SK-N-SH (cell line): Measurements from ENCODE around the gene CYB561. TPM values are rescaled to one million over a fixed set of nuclear protein-coding genes. Genes with fewer than 3 reads are reported as not detected.

ENCODE experiments used
- CTCF ChIA-PET: fragments of 300-600, 350-600 bp; formaldehyde crosslinking; extraction: SDS; loops from one replicate; lab custom pipeline; 2021; lab: Yijun Ruan, JAX
- POLR2A ChIA-PET: fragments of 350-600 bp; sonication (Branson Sonifier 250); formaldehyde crosslinking; extraction: SDS; loops from one replicate; lab custom pipeline; 2020; ENCODE audit warnings: antibody characterized with exemption, inconsistent platforms; lab: Yijun Ruan, JAX
- DNase-seq: peaks from one replicate; pipeline ENCODE4 v3.0.0; 2012
- H2AFZ ChIP-seq: fragments of 200-600 bp; sonication (generic); 2 replicates; pipeline ENCODE4 v1.8.1; 2016; ENCODE audit warnings: antibody characterized with exemption, mild to moderate bottlenecking, low read depth
- H3F3A ChIP-seq: fragments of 200-600 bp; sonication (generic); replicated peaks from 2 replicates; pipeline ENCODE3; 2016; ENCODE audit warnings: antibody characterized with exemption, mild to moderate bottlenecking; ENCODE audit not compliant: insufficient read depth
- H3K27ac ChIP-seq, 2 experiments: fragments of 200-500 bp in 1 of 2; fragments of 200-600 bp in 1 of 2; sonication (Bioruptor generic) in 1 of 2; sonication (generic), shearing (Covaris generic) in 1 of 2; 2 replicates each; pipeline versions ENCODE4 v1.5.1 to v1.6.1; 2014 to 2016; ENCODE audit warnings: low read depth in 2 of 2, inconsistent platforms in 1 of 2, low read length in 1 of 2, mild to moderate bottlenecking in 1 of 2, mixed read lengths in 1 of 2
- H3K27me3 ChIP-seq: fragments of 200-600 bp; sonication (generic), shearing (Covaris generic); 2 replicates; pipeline ENCODE4 v1.6.1; 2016; ENCODE audit warnings: mixed run types; ENCODE audit not compliant: insufficient read depth
- H3K36me3 ChIP-seq, 2 experiments: fragments of 200-500 bp in 1 of 2; fragments of 200-600 bp in 1 of 2; sonication (Bioruptor generic) in 1 of 2; sonication (generic) in 1 of 2; replicated peaks in 1 of 2; 2 replicates each; pipeline versions ENCODE3 to v1.5.1; 2014 to 2016; ENCODE audit warnings: low read length in 1 of 2, mild to moderate bottlenecking in 1 of 2; ENCODE audit not compliant: insufficient read depth in 2 of 2, control insufficient read depth in 1 of 2
- H3K4me1 ChIP-seq, 2 experiments: fragments of 200-500 bp in 1 of 2; fragments of 200-600 bp in 1 of 2; sonication (Bioruptor generic) in 1 of 2; sonication (generic), shearing (Covaris generic) in 1 of 2; 2 replicates each; pipeline versions ENCODE4 v1.5.1 to v1.6.1; 2014 to 2016; ENCODE audit warnings: low read depth in 1 of 2, low read length in 1 of 2, mixed run types in 1 of 2; ENCODE audit not compliant: insufficient read depth in 2 of 2, control insufficient read depth in 1 of 2
- H3K4me2 ChIP-seq: fragments of 200-600 bp; sonication (generic), shearing (Covaris generic); 2 replicates; pipeline ENCODE4 v1.6.1; 2017; ENCODE audit warnings: mixed run types
- H3K4me3 ChIP-seq, 2 experiments: fragments of 200-500 bp in 1 of 2; fragments of 200-600 bp in 1 of 2; sonication (Bioruptor generic) in 1 of 2; sonication (generic), shearing (Covaris generic) in 1 of 2; 2 replicates each; pipeline versions ENCODE4 v1.5.1 to v1.8.1; 2014 to 2016; ENCODE audit warnings: low read depth in 2 of 2, inconsistent platforms in 1 of 2, low read length in 1 of 2, mild to moderate bottlenecking in 1 of 2, mixed read lengths in 1 of 2, moderate library complexity in 1 of 2
- H3K79me2 ChIP-seq: fragments of 200-600 bp; sonication (generic); 2 replicates; pipeline ENCODE4 v1.8.1; 2017; ENCODE audit warnings: mild to moderate bottlenecking; ENCODE audit not compliant: insufficient read depth
- H3K9ac ChIP-seq: fragments of 200-600 bp; sonication (generic); 2 replicates; pipeline ENCODE4 v1.6.1; 2017; ENCODE audit warnings: mixed run types
- H3K9me2 ChIP-seq: fragments of 200-600 bp; sonication (generic); 2 replicates; pipeline ENCODE4 v1.6.1; 2017; ENCODE audit warnings: mixed run types
- H3K9me3 ChIP-seq: fragments of 200-600 bp; sonication (generic); 2 replicates; pipeline ENCODE4 v1.6.1; 2017; ENCODE audit warnings: mixed run types, mild to moderate bottlenecking, moderate library complexity
- H4K20me1 ChIP-seq: fragments of 200-600 bp; sonication (generic); 2 replicates; pipeline ENCODE4 v1.6.1; 2017; ENCODE audit warnings: mild to moderate bottlenecking, mixed run types; ENCODE audit not compliant: insufficient read depth
- ELF1 ChIP-seq: IDR thresholded peaks from 2 replicates; pipeline ENCODE4 v1.4.0; 2012
- EP300 ChIP-seq, 2 experiments: IDR thresholded peaks; 2 replicates each; pipeline versions ENCODE4 v1.4.0 to v1.6.1; 2012; ENCODE audit warnings: borderline replicate concordance in 1 of 2, low read depth in 1 of 2, low read length in 1 of 2
- PBX3 ChIP-seq: IDR thresholded peaks from 2 replicates; pipeline ENCODE4; 2012
- REST ChIP-seq: IDR thresholded peaks from 2 replicates; pipeline ENCODE4 v1.6.1; 2012; ENCODE audit warnings: mild to moderate bottlenecking, low read depth, low read length, moderate library complexity
- SIN3A ChIP-seq: IDR thresholded peaks from 2 replicates; pipeline ENCODE4 v1.6.1; 2012; ENCODE audit warnings: low read depth, mild to moderate bottlenecking, low read length, moderate library complexity, borderline replicate concordance
- WGBS: methylation state at CpG from one replicate; pipeline ENCODE4 v1.1.6; 2017; ENCODE audit warnings: low lambda C conversion rate; 5-methylcytosine and 5-hydroxymethylcytosine counted together
- polyA plus RNA-seq, 3 experiments: library from polyadenylated mRNA; depleted of rRNA; stranded (reverse); fragments of >200 nt; gene quantifications; 2 replicates each; pipeline ENCODE4 v1.2.3, GENCODE V29; 2012
- TF ChIP-seq, protein P1 (sequence below): fragments of 200-600 bp; sonication (generic); IDR thresholded peaks from 2 replicates; pipeline ENCODE4 v1.6.1; 2017; ENCODE audit warnings: antibody characterized with exemption, mild to moderate bottlenecking, moderate library complexity
- TF ChIP-seq, protein P2 (sequence below): IDR thresholded peaks from 2 replicates; pipeline ENCODE4 v1.4.0; 2012; ENCODE audit warnings: low read depth

Gene CYB561
- polyA plus RNA-seq, 1 of the 3 experiments (the other 2 are of a cell fraction) = 28.3 TPM

DNA sequence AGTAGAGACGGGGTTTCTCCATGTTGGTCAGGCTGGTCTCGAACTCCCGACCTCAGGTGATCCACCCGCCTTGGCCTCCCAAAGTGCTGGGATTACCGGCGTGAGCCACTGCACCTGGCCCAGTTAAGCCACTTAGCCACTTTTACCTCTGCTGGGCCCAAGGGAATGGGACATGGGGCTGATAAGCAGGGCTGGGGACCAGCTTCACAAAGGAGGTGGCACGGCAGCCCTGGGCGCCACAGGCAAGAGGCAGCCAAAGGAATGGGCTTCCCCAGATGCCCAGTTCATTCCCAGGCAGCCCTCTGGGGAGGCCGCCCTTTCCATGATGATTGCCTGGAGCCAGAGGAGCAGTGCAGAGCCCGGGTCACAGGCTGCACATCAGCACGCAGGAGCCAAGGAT lies 5.0 kb upstream of the CYB561 start (continued):
- no peak for TF ChIP-seq REST

DNA sequence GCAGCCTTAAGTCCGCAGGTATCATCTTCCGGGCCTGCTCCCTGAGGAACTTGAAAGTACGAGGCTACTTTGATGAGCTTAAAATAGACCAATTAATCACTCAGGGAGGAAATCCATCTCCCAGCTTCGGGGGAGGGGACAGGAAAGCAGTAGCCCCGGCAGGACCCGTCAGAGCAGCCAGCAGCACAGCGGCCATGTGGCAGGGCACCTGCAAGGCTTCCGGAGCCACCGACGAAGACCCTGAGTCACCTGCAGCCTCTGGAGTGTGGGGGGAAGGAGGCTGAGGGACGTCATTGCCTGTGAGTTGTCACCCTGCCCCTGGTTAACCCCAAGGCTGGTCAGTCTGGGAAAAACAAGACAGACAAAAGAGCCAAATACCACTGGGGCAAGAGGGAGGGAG lies 4.4 kb upstream of the CYB561 start:
- peaks cover 7% of the 10 kb centered on the region for H3F3A ChIP-seq
- CTCF ChIA-PET = interaction anchor here (0.7 to 22.6 kb wide), 5 partner anchors 21 to 161 kb away, joined by 3 to 575 read pairs (median 5); partner anchors contain the start of gene ACE
- POLR2A ChIA-PET = interaction anchor here (0.6 to 1.3 kb wide), 2 partner anchors 9 to 19 kb away, joined by 3 to 4 read pairs; no protein-coding TSS in a partner anchor
- H3K27me3 ChIP-seq = no peaks in the 10 kb centered on the region
- 36% methylated on average over 11 of the region's 11 CpGs for WGBS
- peaks cover 8 to 66% of the 10 kb centered on the region in 2 experiments for H3K4me1 ChIP-seq
- no peaks in the 10 kb centered on the region for H3K79me2 ChIP-seq
- H2AFZ ChIP-seq = peak overlapping the region; percentile 71
- no peak overlapping the region for H3K4me3 ChIP-seq
- peak overlapping the region; percentile 53; the same call in 1 of the 2 replicates for H3K4me2 ChIP-seq
- H3K9me2 ChIP-seq = no peaks in the 10 kb centered on the region
- DNase-seq = peak; percentile 49
- no peaks in the 10 kb centered on the region for H3K36me3 ChIP-seq
- H3K27ac ChIP-seq = no peak overlapping the region
- no peaks in the 10 kb centered on the region for H3K9me3 ChIP-seq
- H4K20me1 ChIP-seq = no peaks in the 10 kb centered on the region
- no peak overlapping the region for H3K9ac ChIP-seq
- TF ChIP-seq EP300 (IDR thresholded peaks at IDR 0.05; ENCODE audit: borderline replicate concordance in 1 of 2, low read depth in 1 of 2, low read length in 1 of 2) = no peak
- TF ChIP-seq SIN3A = no peak
- no peak for TF ChIP-seq ELF1
- TF ChIP-seq PBX3 = peak; percentile 43; the same call in 1 of the 2 replicates
- TF ChIP-seq, protein P1, sequence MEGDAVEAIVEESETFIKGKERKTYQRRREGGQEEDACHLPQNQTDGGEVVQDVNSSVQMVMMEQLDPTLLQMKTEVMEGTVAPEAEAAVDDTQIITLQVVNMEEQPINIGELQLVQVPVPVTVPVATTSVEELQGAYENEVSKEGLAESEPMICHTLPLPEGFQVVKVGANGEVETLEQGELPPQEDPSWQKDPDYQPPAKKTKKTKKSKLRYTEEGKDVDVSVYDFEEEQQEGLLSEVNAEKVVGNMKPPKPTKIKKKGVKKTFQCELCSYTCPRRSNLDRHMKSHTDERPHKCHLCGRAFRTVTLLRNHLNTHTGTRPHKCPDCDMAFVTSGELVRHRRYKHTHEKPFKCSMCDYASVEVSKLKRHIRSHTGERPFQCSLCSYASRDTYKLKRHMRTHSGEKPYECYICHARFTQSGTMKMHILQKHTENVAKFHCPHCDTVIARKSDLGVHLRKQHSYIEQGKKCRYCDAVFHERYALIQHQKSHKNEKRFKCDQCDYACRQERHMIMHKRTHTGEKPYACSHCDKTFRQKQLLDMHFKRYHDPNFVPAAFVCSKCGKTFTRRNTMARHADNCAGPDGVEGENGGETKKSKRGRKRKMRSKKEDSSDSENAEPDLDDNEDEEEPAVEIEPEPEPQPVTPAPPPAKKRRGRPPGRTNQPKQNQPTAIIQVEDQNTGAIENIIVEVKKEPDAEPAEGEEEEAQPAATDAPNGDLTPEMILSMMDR = no peak
- TF ChIP-seq, protein P2, sequence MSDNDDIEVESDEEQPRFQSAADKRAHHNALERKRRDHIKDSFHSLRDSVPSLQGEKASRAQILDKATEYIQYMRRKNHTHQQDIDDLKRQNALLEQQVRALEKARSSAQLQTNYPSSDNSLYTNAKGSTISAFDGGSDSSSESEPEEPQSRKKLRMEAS = peak; percentile 71
- TF ChIP-seq, all 33 proteins: peak for 2
